HG02970 (cell line): ENCODE measurements around the gene IMPDH2.

Experiments used
- ATAC-seq: cut with Tn5 transposase; IDR thresholded peaks from one replicate; pipeline ENCODE4 v1.9.1; 2021; ENCODE audit warnings: mild to moderate bottlenecking, moderate library complexity, moderate number of reproducible peaks; ENCODE audit not compliant: unreplicated experiment, low FRiP score

The IMPDH2 gene

GRCh38 chr3:49028673-49029562, at the start of gene IMPDH2:
Gene IMPDH2 (minus strand): TSS chr3:49029398. CDS start chr3:49029350, 48 bp downstream.
- peak; percentile 92 for ATAC-seq

- no peak for ATAC-seq
Observed at GRCh38 chr3:49076646-49077045, 47.4 kb upstream of the IMPDH2 start.

GRCh38 chr3:49076116-49076515, 46.9 kb upstream of the IMPDH2 start:
- ATAC-seq = no peak

GRCh38 chr3:49058011-49058410, 28.8 kb upstream of the IMPDH2 start:
- ATAC-seq = no peak

DNA sequence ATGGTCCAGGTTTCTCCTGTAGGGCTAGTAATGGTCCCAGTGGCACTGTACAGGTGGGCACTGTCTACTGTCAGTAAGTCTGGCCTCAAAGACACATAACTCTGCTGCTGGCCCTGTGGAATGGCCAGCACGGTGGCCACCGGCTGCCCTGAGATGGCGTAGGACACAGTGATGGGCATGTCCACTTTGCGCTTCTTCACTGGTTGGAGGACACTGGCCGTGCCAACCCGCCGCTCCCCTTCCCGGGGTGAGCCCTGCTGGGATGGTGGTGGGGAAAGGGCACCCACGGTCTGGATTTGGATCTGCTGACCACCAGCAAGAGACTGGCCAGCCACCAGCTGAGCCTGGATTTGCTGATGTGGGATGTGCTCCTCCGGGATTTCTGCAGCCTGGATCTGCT, 28.1 kb upstream of the IMPDH2 start:
- ATAC-seq = no peak

DNA sequence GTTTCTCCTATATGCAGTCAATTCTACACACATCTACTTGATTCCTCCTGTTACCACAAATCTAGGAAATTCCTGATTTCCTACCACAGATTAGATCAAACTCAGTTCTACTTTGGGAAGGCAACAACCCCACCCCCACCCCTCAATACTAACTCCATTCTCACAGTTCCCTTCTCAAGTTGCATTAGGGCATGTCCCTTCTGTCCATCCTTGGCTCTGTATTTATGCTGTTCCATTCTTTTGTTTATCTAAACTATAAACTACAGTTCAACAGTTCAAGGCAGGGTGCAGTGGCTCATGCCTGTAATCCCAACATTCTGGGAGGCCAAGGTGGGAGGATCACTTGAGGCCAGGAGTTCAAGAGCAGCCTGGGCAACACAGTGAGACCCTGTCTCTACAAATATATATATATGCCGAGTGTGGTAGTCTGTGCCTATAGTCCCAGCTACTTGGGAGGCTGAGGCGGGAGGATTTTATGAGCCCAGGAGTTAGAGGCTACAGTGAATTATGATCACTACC, 25.2 kb upstream of the IMPDH2 start:
- no peak for ATAC-seq

DNA sequence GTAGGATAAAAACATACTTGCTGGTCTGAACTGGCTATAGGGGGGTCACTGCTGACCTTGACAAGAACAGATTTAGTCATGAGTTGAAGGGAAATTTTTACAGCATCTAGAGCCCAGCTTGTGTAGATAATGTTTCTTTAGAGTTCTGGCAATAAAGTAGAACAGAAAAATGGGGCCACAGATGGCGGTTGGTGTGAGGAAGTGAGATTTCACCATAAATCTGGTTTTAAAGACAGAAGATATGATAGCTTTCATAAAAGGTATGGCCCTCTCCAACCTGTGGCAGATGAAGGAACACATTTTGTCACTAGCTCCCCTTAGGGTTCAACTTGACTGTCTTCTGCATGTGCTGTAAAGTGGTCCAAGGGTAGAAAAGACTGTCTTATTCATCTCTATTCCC, 24.3 kb upstream of the IMPDH2 start:
- no peak for ATAC-seq

DNA sequence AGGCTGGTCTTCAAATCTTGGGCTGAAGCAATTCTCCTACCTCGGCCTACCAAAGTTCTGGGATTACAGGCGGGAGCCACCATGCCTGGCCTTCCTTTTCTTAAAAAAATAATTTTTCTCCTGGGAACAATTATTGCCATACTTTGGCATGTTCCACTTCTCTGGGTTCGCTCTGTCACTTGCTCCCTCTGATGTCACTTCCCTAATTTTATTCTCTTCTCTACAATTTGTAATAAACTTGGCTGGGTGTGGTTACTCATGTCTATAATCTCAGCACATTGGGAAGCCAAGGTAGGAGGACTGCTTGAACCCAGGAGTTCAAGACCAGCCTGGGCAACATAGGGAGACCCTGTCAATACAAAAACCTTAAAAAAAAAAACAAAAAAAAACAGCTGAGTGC, 6.1 kb upstream of the IMPDH2 start:
- ATAC-seq = no peak

GRCh38 chr3:49034650-49035049, 5.5 kb upstream of the IMPDH2 start:
- ATAC-seq = no peak

DNA sequence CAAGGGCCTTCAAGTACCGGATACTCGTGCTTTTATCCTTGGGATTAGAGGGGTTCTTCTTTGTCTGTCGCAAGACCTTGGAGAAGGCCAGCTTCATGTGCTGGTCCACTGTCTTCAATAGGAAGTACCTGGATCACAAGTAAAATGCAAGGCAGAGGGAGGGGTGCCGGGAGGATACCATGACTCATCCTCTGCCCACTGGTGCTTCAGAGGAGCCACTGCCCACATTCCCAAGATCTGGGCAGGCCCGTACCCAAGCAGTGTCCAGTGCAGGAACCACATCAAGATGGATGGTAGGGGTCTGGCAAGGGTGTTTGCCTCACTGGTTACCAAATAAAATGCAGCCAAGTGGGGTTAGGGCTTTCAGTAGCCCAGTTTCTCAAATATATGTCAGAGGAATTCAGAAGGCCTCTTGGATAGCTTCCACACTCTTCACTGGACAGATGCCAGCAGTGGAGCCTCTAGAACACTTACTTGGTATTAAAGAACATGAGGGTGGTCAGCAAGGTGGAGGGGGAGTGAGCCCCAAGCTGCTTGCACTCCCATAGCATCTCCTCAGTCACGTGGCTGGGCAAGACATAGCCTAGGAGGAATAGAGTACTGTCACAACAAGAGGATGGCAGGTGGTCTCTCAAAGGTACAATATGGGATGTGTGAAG, 3.6 kb upstream of the IMPDH2 start:
- ATAC-seq = no peak

DNA sequence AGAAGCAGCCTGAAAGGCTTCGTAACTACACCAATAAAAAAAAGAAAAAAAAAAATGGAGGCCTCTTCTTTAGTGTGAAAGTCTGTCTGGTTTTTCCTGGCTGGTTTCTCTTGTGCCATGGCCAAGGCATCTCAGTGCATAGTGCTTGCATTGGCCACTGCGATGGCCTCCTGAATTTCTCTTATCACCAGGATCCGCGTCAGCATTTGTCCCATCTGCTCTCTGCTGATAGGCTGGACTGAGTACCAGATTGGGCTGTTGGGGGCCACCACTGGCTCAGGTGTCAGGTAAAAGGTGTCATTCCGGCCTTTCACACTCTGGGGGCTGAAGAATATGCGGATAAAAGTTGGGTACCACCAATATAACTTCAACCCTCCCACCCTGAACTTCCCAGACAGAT, 1.1 kb upstream of the IMPDH2 start:
- no peak for ATAC-seq

DNA sequence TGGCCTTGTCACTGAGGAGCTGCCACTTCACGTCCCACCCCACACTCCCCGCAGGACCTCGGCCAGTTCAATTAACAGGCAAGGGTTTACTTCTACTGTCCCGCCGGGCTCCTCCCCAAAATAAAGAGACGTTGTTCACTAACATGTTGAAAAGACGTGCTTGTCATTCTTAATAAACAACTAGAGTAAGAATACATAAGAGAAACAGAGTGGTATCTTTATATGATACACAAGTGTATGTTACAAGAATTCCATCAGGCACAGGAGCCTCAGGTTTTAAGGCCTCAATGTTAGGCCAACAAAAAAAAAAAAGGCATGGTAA, 326 bp upstream of the IMPDH2 start:
- ATAC-seq = no peak

GRCh38 chr3:49028298-49028672, 913 bp downstream of the IMPDH2 start:
- ATAC-seq = no peak

DNA sequence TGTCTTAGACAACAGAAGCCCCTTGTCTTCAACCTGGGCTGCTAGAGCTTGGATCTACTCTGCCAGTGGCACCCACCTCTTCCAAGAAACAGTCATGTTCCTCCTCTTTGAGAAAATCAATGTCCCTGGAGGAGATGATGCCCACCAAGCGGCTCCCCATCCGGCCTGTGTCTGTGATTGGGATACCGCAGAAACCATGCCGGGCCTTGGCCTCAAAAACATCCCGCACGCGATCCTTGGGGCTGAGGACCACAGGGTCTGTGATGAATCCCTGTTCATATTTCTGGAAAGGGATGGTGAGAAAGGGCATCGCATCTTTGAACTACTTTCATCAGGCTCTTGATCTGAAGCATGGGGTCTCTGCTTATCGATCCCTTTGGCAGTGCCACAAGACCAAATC, 1.6 kb downstream of the IMPDH2 start:
- ATAC-seq = no peak

DNA sequence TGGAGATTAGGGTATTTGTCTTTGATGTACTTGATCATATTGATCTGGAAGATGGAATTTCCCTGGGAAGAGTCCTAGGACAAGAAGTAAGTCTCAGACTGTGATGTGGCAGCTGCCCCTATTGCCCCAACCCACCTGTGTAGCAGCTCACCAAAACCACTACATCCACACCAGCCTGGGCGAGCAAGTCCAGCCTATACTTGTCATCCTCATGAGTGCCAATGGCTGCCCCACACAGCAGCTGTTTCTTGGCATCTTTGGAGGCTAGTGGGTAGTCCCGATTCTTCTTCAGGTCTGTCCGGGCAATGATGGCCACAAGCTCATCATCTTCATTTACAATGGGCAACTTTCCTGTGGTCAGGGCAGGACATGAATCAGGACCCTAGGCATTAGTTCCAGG, 2.7 kb downstream of the IMPDH2 start:
- ATAC-seq = no peak

DNA sequence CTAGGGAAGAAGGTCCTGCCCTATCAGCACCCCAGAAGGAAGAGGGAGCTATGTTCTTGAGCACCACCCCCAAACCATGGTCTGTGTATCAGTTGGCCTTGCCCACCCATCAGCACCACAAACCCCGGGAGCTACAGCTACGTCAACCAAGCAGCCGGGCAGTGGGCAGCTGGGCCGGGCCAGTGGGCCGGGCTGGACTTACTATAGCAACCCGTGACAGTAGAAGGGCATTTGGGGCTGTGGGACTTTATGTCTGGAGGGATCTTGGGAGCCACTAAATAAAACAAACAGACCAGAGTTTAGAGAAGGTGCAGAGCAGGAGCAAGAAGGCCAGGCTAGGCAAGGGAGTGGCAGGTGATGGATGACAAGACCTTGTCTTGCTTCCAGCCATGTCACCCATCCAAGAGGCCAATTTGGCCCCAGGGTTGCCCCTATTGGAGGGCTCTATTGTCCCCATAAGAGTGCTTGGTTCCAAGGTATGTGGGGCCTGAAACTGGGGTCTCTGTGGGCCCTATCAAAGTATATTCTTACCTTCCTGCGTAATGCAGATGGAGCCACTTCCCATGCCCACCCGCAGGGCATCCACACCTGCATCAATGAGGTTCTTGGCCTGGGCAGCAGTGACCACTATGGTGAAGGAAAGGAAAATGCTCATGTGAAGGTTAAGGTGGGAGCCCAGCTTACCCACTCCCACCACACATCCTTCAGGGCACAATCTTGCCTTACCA, 3.2 kb downstream of the IMPDH2 start:
- ATAC-seq = no peak

- ATAC-seq = no peak
Observed at GRCh38 chr3:49025005-49025792, 4.0 kb downstream of the IMPDH2 start.

GRCh38 chr3:49024449-49024848, 4.7 kb downstream of the IMPDH2 start:
- no peak for ATAC-seq

DNA sequence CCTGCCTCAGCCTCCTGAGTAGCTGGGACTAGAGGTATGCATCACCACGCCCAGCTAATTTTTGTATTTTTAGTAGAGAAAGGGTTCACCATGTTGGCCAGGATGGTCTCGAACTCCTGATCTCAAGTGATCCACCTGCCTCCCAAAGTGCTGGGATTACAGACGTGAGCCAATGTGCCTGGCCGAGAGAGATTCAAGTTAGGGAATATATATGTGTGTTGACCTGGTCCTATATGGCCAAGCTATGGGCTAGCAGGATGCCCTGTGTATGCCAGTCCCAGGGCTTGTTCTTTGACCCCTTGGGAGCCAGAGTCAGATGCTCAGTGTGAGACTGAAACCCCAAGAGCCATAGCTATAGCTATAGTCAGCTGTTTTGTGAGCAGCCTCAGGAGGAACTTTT, 5.4 kb downstream of the IMPDH2 start:
- ATAC-seq = no peak

- no peak for ATAC-seq
Observed at GRCh38 chr3:49022688-49023171, 6.5 kb downstream of the IMPDH2 start.
